CD4-positive, alpha-beta T cell treated with Interleukin-4 for 4 hours (primary cell): ENCODE results near the gene MSGN1.
"Not testable (repeated sequence)": the region's sequence is repeated elsewhere in the genome, so short reads cannot be mapped to it uniquely, and the experiment has no call there.

Source experiments
- DNase-seq: peaks from one replicate; pipeline ENCODE4 v3.0.0-alpha.2; 2020

MSGN1 gene

DNA sequence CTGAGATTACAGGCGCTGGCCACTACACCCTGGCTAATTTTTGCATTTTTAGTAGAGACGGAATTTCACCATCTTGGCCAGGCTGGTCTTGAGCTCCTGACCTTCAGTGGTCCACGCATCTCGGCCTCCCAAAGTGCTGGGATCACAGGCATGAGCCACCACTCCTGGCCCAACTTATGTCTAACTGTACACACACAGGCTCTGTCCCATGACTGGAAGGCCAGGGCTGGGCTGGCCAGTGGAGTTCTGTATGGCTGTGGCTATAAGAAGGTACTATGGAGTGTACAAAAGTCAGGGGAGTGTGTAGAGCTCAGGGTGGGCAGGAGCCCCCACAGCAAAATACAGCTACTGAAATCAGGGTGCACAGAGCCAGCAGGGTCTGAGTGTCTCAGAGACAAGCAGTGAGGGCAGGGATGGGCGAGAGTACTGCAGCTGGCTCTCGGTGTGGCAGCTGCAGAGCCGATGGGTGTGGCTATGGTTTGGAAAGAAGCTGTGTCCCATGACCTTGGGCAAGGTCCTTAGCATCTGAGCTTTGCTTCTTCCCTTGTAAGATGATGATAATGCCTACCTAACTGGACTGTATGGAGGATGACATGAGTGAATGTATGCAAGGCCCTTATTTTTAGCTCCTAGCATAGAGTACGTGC lies 10.4 kb upstream of the MSGN1 start:
- DNase-seq: no peak

GRCh38 chr2:17813010-17813741 lies 3.1 kb upstream of the MSGN1 start:
- no peak for DNase-seq

GRCh38 chr2:17813742-17814473 lies 2.4 kb upstream of the MSGN1 start:
- no peak for DNase-seq

DNA sequence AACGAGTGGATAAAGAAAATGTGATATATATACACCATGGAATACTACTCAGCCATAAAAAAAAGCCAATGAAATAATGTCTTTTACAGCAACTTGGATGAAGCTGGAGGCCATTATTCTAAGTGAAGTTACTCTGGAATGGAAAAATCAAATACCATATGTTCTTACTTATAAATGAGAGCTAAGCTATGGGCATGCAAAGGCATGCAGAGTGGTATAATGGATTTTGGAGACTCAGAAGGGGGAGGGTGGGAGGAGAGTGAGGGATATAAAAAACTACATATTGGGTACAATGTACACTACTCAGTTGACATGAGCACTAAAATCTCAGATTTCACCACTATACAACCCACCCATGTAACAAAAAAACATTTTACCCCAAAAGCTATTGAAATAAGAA lies 1.7 kb upstream of the MSGN1 start:
- no peak for DNase-seq

DNA sequence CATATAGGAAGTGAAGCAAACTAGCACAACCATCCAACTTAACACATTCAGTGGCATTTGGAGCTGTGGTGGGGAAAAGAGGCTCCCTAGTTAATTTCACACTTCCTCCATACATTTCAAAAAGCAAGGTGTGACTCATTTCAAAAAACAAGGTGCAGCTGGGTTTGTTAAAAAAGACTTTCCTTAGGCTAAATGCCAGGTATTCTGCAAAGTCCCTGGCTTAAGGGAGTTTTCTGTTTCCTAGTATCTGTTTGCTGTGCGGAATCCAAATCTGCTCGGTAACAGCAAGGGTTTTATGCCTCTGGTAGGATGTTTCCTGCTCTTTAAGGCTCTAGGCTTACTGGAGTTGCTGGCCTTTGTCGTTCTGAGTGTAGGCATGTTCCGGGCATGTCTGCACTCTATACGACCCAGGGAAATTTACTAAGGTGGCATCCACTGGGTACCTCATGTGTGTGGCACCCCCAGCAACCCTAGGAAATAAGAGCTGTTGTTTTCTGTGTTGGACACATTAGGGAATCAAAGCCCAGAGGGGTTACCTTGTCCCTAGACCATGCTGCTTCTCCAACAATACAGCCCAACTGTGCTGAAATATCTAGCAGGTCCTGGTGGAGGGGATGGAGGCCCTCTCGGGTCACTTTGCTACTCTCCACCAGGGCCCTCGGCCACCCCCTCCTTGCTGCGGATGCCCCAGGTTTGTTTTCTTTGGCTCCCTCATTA lies 634 bp upstream of the MSGN1 start:
- DNase-seq: no peak

DNA sequence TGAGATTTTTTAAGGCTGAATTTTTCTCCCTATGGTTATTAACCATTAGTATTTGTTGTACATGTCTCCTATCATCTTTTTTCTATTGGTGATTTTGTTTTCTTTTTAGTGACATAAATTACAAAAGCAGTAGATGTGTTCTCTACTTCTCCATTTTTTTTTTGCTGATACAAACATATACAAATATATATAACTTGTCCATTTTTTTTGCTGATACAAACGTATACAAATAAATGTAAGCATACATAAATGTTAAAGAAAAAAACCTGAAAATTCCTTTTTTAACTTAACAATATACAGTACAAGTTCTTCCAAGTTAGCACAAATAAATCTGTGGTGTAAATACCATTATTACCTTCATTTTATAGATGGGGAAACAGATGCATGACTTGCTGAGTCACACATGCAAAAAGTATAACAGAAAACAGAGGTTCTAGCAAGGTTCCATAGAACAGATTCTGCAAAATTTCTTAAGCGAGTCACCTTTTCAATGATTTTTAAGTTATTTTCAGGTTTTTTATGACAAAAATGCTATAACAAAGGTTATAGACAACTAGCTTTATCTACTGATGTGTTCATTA lies 2.1 kb downstream of the MSGN1 start:
- DNase-seq: no peak

DNA sequence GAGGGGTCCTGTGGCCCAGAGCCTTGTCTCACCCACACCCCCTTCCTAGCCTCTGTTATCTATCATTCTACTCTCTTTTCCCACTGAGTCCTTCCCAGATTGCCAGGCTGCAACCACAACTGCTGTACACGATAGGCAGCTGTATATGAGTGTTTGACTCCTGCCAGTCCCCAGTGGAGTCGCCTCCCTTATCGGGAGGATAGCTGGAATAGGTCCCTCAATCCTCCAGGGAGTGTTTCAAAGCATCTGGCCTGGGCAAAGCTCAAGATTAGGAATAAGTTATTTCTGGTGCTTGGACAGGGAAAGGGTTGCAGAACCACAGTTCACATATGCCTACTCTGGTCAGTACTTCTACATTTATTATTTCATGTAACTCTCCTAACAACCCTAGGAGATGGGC lies 4.8 kb downstream of the MSGN1 start:
- no peak for DNase-seq

- DNase-seq: no peak
Observed at GRCh38 chr2:17821535-17822444, 5.5 kb downstream of the MSGN1 start.

DNA sequence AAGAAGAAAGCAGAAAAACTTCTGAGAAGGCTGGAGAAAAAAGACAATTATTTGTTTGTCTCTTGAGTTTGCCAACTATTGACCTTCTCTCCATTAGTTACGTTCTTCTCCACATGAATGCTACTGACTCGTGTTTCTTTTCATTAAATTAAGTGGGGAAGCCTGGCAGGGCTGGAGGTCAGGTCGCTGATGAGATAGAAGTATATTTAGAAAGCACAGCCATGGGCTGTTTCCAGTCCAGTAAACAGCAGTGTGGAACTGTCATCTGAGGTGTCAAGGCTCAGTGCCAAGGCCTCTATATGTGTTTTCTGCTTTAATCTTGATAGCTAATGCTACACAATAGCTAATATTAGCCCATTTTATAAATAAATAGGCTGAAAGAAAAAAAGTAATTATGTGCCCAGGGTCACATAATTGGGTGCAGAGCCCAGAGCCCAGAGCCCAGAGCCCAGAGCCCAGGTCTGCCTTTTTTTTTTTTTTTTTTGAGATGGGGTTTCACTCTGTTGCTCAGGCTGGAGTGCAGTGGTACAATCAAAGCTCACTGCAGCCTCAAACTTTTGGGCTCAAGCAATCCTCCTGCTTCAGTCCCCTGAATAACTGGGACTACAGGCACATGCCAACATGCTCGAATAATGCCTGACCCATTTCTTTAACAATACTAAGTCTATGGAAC lies 6.3 kb downstream of the MSGN1 start:
- no peak for DNase-seq

GRCh38 chr2:17823646-17824045 lies 7.4 kb downstream of the MSGN1 start:
- not testable (repeated sequence) for DNase-seq

GRCh38 chr2:17827316-17827715 lies 11.1 kb downstream of the MSGN1 start:
- no peak for DNase-seq

DNA sequence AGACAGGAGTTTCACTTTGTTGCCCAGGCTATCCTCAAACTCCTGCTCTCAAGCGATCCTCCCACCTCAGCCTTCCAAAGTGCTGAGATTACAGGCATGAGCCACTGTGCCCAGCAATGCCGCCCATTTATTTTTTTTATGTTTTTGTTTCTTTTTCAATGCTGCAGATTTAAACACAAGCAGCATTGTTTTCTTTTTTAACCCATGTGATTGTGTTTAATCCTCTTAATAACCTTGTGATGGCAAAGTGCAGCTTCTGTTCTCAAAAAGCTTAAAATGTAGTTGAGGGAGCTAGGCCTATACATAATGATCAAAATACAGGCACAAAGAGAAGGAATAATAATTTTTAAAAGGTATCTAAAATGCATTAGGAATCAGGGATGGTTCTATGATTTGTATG lies 11.5 kb downstream of the MSGN1 start:
- DNase-seq: no peak

- DNase-seq: no peak
Observed at GRCh38 chr2:17830053-17831034, 14.1 kb downstream of the MSGN1 start.

GRCh38 chr2:17835516-17835915 lies 19.3 kb downstream of the MSGN1 start:
- no peak for DNase-seq

DNA sequence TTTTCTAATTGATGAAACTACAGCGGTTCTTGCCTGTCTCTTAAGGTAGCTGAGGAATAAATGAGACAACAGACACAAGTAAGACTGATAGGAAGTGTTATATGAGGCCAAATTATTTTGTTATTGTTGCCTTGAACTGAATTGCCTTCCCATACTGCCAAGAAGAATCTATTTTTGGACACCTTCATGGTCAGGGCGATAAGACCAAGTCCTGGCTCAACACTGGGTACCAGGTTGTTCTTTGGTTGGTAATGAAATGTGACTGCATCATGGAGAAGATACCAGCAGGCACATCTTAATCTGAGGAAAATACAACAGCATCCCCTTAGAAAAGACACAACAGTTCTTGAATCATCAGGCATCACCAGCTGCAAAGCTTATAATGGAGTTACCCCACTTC lies 23.7 kb downstream of the MSGN1 start:
- no peak for DNase-seq

DNA sequence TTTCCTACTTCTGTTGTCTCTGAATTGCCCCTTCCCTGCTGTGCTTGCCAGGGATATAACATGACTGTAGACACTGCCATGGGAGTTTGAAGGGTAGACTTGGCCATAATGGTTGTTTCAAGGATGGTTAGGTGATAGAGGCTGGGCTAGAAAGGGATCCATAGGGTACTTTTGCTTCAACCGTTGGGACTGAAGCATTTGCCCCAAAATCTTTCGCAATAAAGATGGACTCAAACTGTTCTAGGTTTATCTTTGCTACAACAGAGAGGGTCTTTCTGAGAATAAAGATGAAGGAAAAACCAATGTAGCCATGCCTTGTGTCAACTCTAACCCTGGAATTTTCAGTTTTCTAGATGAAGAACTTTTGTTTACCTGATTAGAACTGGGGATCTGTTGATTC lies 27.2 kb downstream of the MSGN1 start:
- no peak for DNase-seq

- DNase-seq: no peak
Observed at GRCh38 chr2:17845806-17846205, 29.5 kb downstream of the MSGN1 start.

GRCh38 chr2:17846676-17847075 lies 30.4 kb downstream of the MSGN1 start:
- no peak for DNase-seq

DNA sequence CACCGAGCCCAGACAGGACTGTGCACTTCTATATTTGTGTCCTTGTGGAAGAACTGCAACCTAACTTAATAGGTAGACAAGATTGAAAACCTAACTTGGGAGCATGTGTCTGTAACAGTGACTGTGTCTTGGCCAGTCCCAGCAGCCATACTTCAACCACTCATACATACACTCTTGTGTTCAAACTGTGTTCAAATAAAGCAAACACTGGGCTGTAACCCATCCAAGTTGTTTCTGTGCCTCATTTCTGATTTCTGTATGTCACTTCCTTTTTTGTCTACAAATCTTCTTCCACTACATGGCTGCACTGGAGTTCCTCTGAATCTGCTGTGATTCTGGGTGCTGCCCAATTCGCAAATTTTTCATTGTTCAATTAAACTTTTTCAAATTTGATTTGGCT lies 31.0 kb downstream of the MSGN1 start:
- no peak for DNase-seq

DNA sequence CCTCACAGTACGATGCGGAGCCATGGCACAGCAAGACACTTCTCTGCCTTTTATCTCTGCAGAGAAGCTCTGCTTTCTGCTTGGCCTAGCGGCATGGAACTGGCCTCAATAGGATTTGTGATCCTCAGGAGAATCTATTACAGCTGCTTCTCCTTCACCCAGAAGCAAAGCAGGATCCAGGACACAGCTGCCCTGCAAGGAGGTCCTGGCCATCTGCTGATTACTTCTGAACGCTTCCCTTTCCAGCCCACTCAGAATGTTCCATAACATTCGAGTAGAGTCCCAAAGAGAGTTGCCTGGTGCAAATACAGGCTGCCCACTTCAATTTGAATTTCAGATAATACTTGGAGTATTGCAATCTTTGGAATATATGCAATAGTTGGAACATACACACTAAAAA lies 33.0 kb downstream of the MSGN1 start:
- DNase-seq: no peak
